Germinal center (tissue), 1 donor: Measurements from ENCODE around the gene GAL3ST2.

Experiments used
- DNase-seq: peaks from one replicate; pipeline ENCODE4 v3.0.0; 2012; ENCODE audit warnings: mixed read lengths, low spot score

Gene GAL3ST2

DNA sequence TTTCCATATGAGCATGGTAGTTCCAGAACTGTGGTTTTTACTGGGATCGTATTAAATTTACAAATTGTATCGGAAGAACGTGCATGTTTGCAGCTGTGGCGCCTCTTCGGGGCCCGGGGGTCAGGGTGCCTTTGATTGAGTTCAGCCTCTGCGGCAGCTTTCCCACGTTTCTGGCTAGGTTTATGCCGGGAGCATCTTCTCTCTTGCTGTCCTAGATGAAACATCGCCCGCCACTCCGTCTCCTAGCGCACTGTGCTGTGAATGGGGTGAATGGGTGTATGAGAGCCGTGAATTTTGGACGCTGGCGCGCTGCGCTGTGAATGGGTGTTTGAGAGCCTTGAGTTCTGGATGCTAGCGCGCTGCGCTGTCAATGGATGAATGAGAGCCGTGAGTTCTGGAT is 69.8 kb downstream of the GAL3ST2 start:
- DNase-seq: no peak

DNA sequence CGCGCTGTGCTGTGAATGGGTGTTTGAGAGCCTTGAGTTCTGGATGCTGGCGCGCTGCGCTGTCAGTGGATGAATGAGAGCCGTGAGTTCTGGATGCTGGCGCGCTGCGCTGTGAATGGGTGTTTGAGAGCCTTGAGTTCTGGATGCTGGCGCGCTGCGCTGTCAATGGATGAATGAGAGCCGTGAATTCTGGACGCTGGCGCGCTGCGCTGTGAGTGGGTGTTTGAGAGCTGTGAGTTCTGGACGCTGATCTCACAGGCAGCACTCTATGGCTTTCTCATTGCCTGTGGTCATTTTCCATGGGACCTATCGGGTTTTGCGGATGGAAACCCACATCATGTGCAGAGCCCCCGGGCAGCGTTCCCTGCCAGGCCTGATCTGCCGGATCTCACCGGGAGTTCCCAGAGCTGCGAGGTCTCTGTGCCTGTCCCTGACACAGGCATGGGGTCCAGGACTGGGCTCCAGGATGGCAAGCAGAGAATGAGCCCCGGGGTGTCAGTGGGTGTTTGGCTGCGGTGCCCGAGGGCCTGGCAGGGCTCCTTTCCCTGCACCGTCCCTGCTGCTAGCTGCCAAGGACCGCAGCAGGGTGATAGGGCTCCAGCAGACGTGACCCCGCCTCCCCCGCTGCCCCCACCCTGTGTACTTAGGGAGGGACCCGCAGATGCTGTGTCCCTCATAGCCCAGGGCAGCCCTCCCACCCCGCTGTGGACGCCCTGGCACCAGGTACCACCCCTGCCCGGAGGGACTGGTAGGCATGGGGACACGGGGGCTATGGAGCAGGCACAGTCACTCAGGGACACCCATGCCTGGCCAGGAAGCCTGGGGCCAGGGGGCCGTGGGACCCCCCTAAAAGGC is 72.4 kb downstream of the GAL3ST2 start:
- no peak for DNase-seq

DNA sequence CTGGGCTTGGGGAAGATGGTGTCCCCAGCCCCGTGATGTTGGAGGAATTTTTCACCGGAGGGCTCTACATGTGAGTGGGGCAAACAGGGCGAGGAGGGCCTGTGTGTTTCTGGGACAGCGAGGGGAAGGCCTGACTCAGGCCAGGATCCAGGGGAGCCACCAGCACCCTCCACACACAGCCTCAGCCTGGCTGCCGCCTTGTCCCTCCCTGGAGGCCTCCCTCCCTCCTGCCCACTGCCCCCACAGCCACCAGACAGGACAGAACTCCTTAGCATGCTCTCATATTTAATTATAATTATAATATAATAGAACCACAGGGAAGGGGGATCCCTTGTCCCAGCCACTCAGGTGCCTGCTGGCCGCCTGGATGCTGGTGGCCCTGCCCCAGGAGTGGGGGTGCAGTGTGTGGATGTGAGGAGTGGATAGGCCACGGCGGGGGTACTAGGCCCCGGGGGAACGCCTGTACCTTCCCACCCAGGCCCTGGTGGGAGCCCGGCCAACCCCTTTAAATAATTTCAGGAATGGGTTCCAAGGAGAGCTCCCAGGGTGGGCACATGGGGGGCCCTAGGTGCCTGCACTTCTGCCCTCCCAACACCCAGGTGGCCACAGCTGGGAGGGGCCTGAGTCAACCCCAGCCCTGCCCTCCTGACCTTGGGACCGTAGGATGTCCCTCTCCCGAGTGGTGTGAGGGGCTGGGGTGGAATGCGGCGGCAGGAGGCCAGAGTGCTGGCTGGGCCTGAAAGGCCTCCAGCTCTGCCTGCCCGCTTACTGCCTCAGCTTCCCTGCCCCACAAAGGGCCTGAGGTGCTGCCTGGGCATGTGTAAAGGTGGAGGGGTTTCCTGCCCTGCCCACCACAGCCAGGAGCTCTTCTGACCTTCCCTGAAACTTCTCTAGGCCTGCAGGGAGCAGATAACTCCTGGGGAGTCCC is 73.3 kb downstream of the GAL3ST2 start:
- DNase-seq: no peak

GRCh38 chr2:241850544-241851324 is 74.1 kb downstream of the GAL3ST2 start:
- no peak for DNase-seq

DNA sequence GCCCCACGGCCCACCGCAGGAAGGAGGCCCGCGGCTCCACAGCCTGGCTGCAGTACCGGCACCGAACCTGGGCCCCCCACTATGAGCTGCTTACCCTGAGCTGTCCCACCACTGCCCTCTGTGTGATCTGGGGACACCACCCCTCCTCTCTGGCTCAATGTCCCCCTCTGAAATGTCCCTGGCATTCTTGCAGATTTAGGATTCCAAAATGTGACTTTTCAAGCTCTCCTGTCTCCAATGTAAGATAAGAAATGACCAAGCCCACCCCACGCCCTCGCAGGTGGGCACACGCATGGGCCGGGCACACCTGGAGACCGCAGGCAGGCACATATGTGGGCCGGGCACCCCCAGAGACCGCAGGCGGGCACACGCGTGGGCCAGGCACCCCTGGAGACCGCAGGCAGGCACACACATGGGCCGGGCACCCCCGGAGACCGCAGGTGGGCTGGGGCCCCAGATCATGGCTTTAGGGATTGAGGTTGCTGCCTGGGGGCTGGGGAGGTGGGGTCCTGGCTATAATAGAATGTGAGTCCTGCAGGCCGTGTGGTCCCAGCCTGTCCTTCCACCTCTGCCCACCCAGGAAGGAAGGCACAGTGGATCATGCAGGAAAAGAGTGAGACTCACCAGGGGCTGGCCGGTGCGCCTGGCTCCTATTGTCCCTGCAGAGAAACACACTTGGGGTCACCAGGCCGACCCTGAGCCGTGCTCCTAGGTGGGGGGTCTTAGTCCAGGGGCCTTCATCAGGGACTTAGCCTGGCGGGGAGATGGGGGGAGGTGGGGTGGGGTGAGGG is 74.9 kb downstream of the GAL3ST2 start:
- DNase-seq: no peak

DNA sequence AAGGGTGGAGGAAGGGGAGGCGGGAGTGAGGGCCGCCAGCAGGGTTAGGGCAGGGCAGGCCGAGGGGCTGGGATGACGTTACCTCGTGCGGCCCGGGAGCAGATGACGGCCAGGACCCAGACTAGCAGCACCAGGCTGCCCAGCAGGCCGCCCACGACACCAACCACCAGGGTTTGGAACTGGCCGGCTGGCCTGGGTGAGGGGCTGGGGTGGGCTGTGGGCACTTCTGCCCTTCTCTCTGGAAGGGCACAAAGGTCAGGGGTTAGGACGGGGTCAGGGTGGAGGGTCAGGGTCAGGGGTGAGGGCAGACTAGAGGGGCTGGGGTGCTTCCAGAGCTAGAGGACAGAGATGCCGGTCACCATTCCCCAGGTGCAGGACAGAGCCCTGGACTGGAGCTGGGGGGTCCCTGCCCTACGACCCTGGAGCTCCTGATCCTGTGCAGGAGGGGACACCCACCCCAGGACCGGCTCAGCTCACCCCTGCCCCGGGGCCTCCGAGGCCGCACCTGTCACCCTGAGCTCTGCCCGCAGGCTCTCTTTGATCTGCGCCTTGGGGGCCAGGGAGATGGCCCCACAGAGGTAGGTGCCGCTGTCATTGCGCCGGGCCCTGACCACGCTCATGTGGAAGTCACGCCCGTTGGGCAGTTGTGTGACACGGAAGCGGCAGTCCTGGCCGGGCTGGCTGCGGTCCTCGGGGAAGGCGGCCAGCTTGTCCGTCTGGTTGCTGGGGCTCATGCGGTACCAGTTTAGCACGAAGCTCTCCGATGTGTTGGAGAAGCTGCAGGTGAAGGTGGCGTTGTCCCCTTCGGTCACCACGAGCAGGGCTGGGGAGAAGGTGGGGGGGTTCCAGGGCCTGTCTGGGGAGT is 75.7 kb downstream of the GAL3ST2 start:
- no peak for DNase-seq

GRCh38 chr2:241852981-241853631 is 76.5 kb downstream of the GAL3ST2 start:
- DNase-seq: no peak
